ENCODE measurements around the gene IL16. TPM values are rescaled to one million over a fixed set of nuclear protein-coding genes. Genes with fewer than 3 reads are reported as not detected.

The IL16 gene
- total RNA-seq, 1 donor from 2014 or later, result 0.12 TPM

DNA sequence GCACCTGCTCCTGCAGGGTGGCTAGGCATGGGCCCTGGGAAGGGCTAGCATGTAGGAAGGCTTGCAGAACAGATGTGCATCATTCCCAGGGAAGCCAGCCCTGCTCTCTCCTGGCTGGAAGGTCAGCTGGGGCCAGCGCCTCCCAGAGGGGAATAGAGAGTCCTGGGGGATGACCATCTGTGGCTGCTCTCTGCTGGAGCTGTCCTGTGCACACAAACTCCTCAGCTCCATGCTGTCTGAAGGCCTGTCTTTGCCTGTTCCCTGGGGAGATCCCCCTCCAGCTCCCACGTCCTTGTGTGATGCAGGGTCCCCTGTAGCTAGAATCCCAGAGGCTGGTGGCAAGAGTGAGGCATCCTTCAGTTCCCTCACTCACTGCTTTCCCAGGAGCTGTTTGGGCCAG, 19.3 kb downstream of the IL16 start:
- TF ChIP-seq CTCF (conservative IDR thresholded peaks at IDR 0.05; ENCODE audit: low read depth, low read length), result no peak
- no peak overlapping the region for H3K4me3 ChIP-seq (ENCODE audit: low read depth, low read length)
- DNase-seq (ENCODE audit: low read depth), result no peak

DNA sequence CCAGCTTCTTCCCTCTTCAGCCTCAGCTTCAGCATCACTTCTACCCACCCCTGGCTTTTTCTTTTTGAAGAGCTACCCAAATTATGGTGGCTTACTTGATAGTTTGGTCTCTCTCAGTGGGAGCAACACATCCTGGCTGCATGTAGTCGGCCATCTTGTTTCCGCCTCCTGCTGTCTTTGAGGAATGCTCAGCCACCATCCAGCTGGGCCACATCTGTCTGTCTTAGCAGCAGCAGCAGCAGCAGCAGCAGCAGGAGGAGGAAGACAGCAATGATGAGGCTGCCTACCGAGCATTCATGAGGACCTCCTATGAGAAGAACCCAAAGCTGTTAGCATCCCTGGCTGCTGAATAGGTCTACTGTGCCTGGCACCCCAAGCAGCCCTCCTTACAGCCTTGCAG, 19.7 kb downstream of the IL16 start:
- no peak overlapping the region for H3K4me3 ChIP-seq (ENCODE audit: low read depth, low read length)
- DNase-seq (ENCODE audit: low read depth), result no peak
- TF ChIP-seq CTCF (conservative IDR thresholded peaks at IDR 0.05; ENCODE audit: low read depth, low read length), result no peak

DNA sequence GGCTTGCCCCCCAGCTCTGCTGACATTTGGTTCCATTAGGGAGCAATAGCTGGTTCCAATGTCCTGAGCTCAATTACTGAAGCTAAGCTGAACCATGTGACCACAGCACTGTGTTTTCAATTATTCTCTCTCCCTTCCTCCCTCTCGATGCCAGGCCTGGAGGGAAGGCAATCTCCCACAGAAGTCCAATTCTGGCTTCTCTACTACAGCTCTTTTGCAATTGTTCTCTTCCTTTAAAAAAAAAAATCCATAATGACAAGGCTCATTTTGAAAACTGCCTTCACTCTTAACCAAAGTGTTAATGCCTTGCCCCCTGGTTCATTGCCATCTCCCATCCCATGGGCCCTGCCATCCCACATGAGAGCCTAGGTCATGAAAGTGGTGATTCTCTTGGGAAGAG, 24.8 kb downstream of the IL16 start:
- H3K4me3 ChIP-seq (ENCODE audit: low read depth, low read length), result no peak overlapping the region
- no peak for TF ChIP-seq CTCF (conservative IDR thresholded peaks at IDR 0.05; ENCODE audit: low read depth, low read length)
- no peak for DNase-seq (ENCODE audit: low read depth)

- no peak overlapping the region for H3K4me3 ChIP-seq (ENCODE audit: low read depth, low read length)
- no peak for TF ChIP-seq CTCF (conservative IDR thresholded peaks at IDR 0.05; ENCODE audit: low read depth, low read length)
- DNase-seq (ENCODE audit: low read depth), result no peak
Observed at GRCh38 chr15:81222007-81222406, 25.3 kb downstream of the IL16 start.

GRCh38 chr15:81223346-81223971, 26.8 kb downstream of the IL16 start:
- TF ChIP-seq CTCF (conservative IDR thresholded peaks at IDR 0.05; ENCODE audit: low read depth, low read length), result no peak
- no peak overlapping the region for H3K4me3 ChIP-seq (ENCODE audit: low read depth, low read length)
- no peak for DNase-seq (ENCODE audit: low read depth)

- DNase-seq (ENCODE audit: low read depth), result no peak
- TF ChIP-seq CTCF (conservative IDR thresholded peaks at IDR 0.05; ENCODE audit: low read depth, low read length), result no peak
- no peak overlapping the region for H3K4me3 ChIP-seq (ENCODE audit: low read depth, low read length)
Observed at GRCh38 chr15:81224232-81224631, 27.6 kb downstream of the IL16 start.

GRCh38 chr15:81225161-81225671, 28.5 kb downstream of the IL16 start:
- DNase-seq (ENCODE audit: low read depth), result no peak
- no peak overlapping the region for H3K4me3 ChIP-seq (ENCODE audit: low read depth, low read length)
- no peak for TF ChIP-seq CTCF (conservative IDR thresholded peaks at IDR 0.05; ENCODE audit: low read depth, low read length)

Measured in epithelial cell of proximal tubule (primary cell).